ENCODE measurements around the gene CREB3L4.
A peak's percentile ranks its signal among the peaks of the same experiment; 100 is the strongest.

The CREB3L4 gene

GRCh38 chr1:153963030-153963849, 4.5 kb upstream of the CREB3L4 start, which contains the start of gene SLC39A1:
SLC39A1 (minus strand) TSS chr1:153963537; CDS start chr1:153962715, 822 bp downstream.
- Histone ChIP-seq H3K9me3 (replicated peaks in 1 of 2; ENCODE audit: control insufficient read depth in 2 of 2, insufficient read depth in 1 of 2, low read depth in 1 of 2, low read length in 2 of 2) (no peaks in the 10 kb centered on the region), H4K8ac (ENCODE audit: low read depth, low read length) (no peak within 1 kb of the TSS), H2AK5ac (ENCODE audit: low read depth, low read length) (peak within 1 kb of the TSS; percentile 90), H3K27me3 (ENCODE audit: control insufficient read depth in 3 of 3, insufficient read depth in 3 of 3, low read depth in 1 of 3, low read length in 3 of 3) (no peaks in the 10 kb centered on the region), H2AFZ (ENCODE audit: low read length) (peak within 1 kb of the TSS; percentile 83), H2BK15ac (ENCODE audit: low read length) (peak within 1 kb of the TSS; percentile 7), H2BK120ac (ENCODE audit: low read depth, low read length) (peak within 1 kb of the TSS; percentile 13), H3K4me2 (ENCODE audit: insufficient read depth, low read length, poor library complexity, severe bottlenecking) (peak within 1 kb of the TSS; percentile 80), H3K79me1 (ENCODE audit: low read depth, low read length) (peaks cover 8% of the 10 kb centered on the region), H4K91ac (ENCODE audit: low read depth, low read length, poor library complexity) (no peak within 1 kb of the TSS), H2BK5ac (ENCODE audit: low read length) (peak within 1 kb of the TSS; percentile 55), H3K27ac (replicated peaks; ENCODE audit: low read length) (peak within 1 kb of the TSS; percentile 97), H3K14ac (ENCODE audit: low read length) (no peak within 1 kb of the TSS), H3K23ac (ENCODE audit: low read depth, low read length, poor library complexity) (peak within 1 kb of the TSS; percentile 89), H3K4ac (ENCODE audit: low read length) (peak within 1 kb of the TSS; percentile 40), H3K36me3 (replicated peaks in 1 of 2; ENCODE audit: control insufficient read depth in 2 of 2, insufficient read depth in 2 of 2, low read length in 2 of 2) (peaks cover 20 to 41% of the 10 kb centered on the region in 2 donors), H3K18ac (ENCODE audit: low read length) (peak within 1 kb of the TSS; percentile 94), H2BK12ac (ENCODE audit: low read length) (no peak within 1 kb of the TSS), H3K4me1 (ENCODE audit: control insufficient read depth in 2 of 2, insufficient read depth in 1 of 2, low read depth in 1 of 2, low read length in 2 of 2) (peaks cover 17 to 25% of the 10 kb centered on the region in 2 donors), H3K9ac (ENCODE audit: low read depth, low read length, poor library complexity) (peak within 1 kb of the TSS; percentile 94), H3K4me3 (ENCODE audit: low read length in 2 of 2) (peak within 1 kb of the TSS; percentile 68 to 84)
- no CpG with 5 or more reads among the region's 54 CpGs for WGBS, 2 donors (ENCODE audit: extremely low coverage in 2 of 2, insufficient read length in 2 of 2, insufficient replicate concordance in 1 of 2)
- DNase-seq (ENCODE audit: low spot score): peak; percentile 97

- no peak overlapping the region for H2BK120ac ChIP-seq (ENCODE audit: low read depth, low read length)
- no peak overlapping the region for H3K14ac ChIP-seq (ENCODE audit: low read length)
- H3K9me3 ChIP-seq (replicated peaks in 1 of 2; ENCODE audit: control insufficient read depth in 2 of 2, insufficient read depth in 1 of 2, low read depth in 1 of 2, low read length in 2 of 2): no peaks in the 10 kb centered on the region
- H2BK12ac ChIP-seq (ENCODE audit: low read length): no peak overlapping the region
- H3K4ac ChIP-seq (ENCODE audit: low read length): no peak overlapping the region
- H3K36me3 ChIP-seq (replicated peaks in 1 of 2; ENCODE audit: control insufficient read depth in 2 of 2, insufficient read depth in 2 of 2, low read length in 2 of 2): peaks cover 20 to 41% of the 10 kb centered on the region in 2 donors
- H2AFZ ChIP-seq (ENCODE audit: low read length): peak overlapping the region; percentile 83
- H3K18ac ChIP-seq (ENCODE audit: low read length): peak overlapping the region; percentile 58
- peak overlapping the region; percentile 80 for H3K4me2 ChIP-seq (ENCODE audit: insufficient read depth, low read length, poor library complexity, severe bottlenecking)
- peak overlapping the region; percentile 78 for H3K9ac ChIP-seq (ENCODE audit: low read depth, low read length, poor library complexity)
- peak overlapping the region; percentile 68 to 83 for H3K4me3 ChIP-seq (ENCODE audit: low read length in 2 of 2)
- WGBS, 2 donors (ENCODE audit: extremely low coverage in 2 of 2, insufficient read length in 2 of 2, insufficient replicate concordance in 1 of 2): no CpG with 5 or more reads among the region's 22 CpGs
- peak overlapping the region; percentile 45 for H2BK5ac ChIP-seq (ENCODE audit: low read length)
- peaks cover 8% of the 10 kb centered on the region for H3K79me1 ChIP-seq (ENCODE audit: low read depth, low read length)
- no peak overlapping the region for H4K8ac ChIP-seq (ENCODE audit: low read depth, low read length)
- DNase-seq (ENCODE audit: low spot score): peak; percentile 69
- H3K27me3 ChIP-seq (ENCODE audit: control insufficient read depth in 3 of 3, insufficient read depth in 3 of 3, low read depth in 1 of 3, low read length in 3 of 3): no peaks in the 10 kb centered on the region
- H3K4me1 ChIP-seq (ENCODE audit: control insufficient read depth in 2 of 2, insufficient read depth in 1 of 2, low read depth in 1 of 2, low read length in 2 of 2): peaks cover 18 to 29% of the 10 kb centered on the region in 2 donors
- H2BK15ac ChIP-seq (ENCODE audit: low read length): no peak overlapping the region
- peak overlapping the region; percentile 97 for H3K27ac ChIP-seq (replicated peaks; ENCODE audit: low read length)
- H3K23ac ChIP-seq (ENCODE audit: low read depth, low read length, poor library complexity): peak overlapping the region; percentile 8
- H4K91ac ChIP-seq (ENCODE audit: low read depth, low read length, poor library complexity): no peak overlapping the region
- peak overlapping the region; percentile 25 for H2AK5ac ChIP-seq (ENCODE audit: low read depth, low read length)
Measured at GRCh38 chr1:153963850-153964331, 3.8 kb upstream of the CREB3L4 start.

- DNase-seq (ENCODE audit: low spot score): no peak
- peak overlapping the region; percentile 54 to 60 for H3K4me3 ChIP-seq (ENCODE audit: low read length in 2 of 2)
- WGBS, 2 donors (ENCODE audit: extremely low coverage in 2 of 2, insufficient read length in 2 of 2, insufficient replicate concordance in 1 of 2): no CpG with 5 or more reads among the region's 8 CpGs
Measured at GRCh38 chr1:153968000-153968363, 280 bp downstream of the CREB3L4 start.

GRCh38 chr1:153968408-153968807, 706 bp downstream of the CREB3L4 start:
- Histone ChIP-seq H3K4ac (ENCODE audit: low read length) (no peak overlapping the region), H3K4me2 (ENCODE audit: insufficient read depth, low read length, poor library complexity, severe bottlenecking) (peak overlapping the region; percentile 63), H2BK120ac (ENCODE audit: low read depth, low read length) (no peak overlapping the region), H3K4me1 (ENCODE audit: control insufficient read depth in 2 of 2, insufficient read depth in 1 of 2, low read depth in 1 of 2, low read length in 2 of 2) (peaks cover 6 to 14% of the 10 kb centered on the region in 2 donors), H3K9ac (ENCODE audit: low read depth, low read length, poor library complexity) (peak overlapping the region; percentile 65), H3K18ac (ENCODE audit: low read length) (no peak overlapping the region), H2AK5ac (ENCODE audit: low read depth, low read length) (peak overlapping the region; percentile 87), H3K4me3 (ENCODE audit: low read length in 2 of 2) (peak overlapping the region; percentile 54 to 60), H3K36me3 (replicated peaks in 1 of 2; ENCODE audit: control insufficient read depth in 2 of 2, insufficient read depth in 2 of 2, low read length in 2 of 2) (peaks cover 2 to 32% of the 10 kb centered on the region in 2 donors), H2AFZ (ENCODE audit: low read length) (peak overlapping the region; percentile 65), H3K27me3 (ENCODE audit: control insufficient read depth in 3 of 3, insufficient read depth in 3 of 3, low read depth in 1 of 3, low read length in 3 of 3) (no peaks in the 10 kb centered on the region), H2BK5ac (ENCODE audit: low read length) (no peak overlapping the region), H4K8ac (ENCODE audit: low read depth, low read length) (no peak overlapping the region), H3K23ac (ENCODE audit: low read depth, low read length, poor library complexity) (no peak overlapping the region), H3K27ac (replicated peaks; ENCODE audit: low read length) (no peak overlapping the region), H2BK12ac (ENCODE audit: low read length) (no peak overlapping the region), H4K91ac (ENCODE audit: low read depth, low read length, poor library complexity) (no peak overlapping the region), H3K9me3 (replicated peaks in 1 of 2; ENCODE audit: control insufficient read depth in 2 of 2, insufficient read depth in 1 of 2, low read depth in 1 of 2, low read length in 2 of 2) (no peaks in the 10 kb centered on the region), H3K79me1 (ENCODE audit: low read depth, low read length) (no peaks in the 10 kb centered on the region), H2BK15ac (ENCODE audit: low read length) (peak overlapping the region; percentile 82), H3K14ac (ENCODE audit: low read length) (no peak overlapping the region)
- DNase-seq (ENCODE audit: low spot score): no peak
- WGBS, 2 donors (ENCODE audit: extremely low coverage in 2 of 2, insufficient read length in 2 of 2, insufficient replicate concordance in 1 of 2): no CpG with 5 or more reads among the region's 13 CpGs

More at GRCh38 chr1:153968000-153968363, 280 bp downstream of the CREB3L4 start:
- Histone ChIP-seq H3K36me3 (replicated peaks in 1 of 2; ENCODE audit: control insufficient read depth in 2 of 2, insufficient read depth in 2 of 2, low read length in 2 of 2) (peaks cover 1 to 28% of the 10 kb centered on the region in 2 donors), H3K9ac (ENCODE audit: low read depth, low read length, poor library complexity) (no peak overlapping the region), H3K27ac (replicated peaks; ENCODE audit: low read length) (peak overlapping the region; percentile 91), H2BK120ac (ENCODE audit: low read depth, low read length) (no peak overlapping the region), H2BK12ac (ENCODE audit: low read length) (no peak overlapping the region), H3K79me1 (ENCODE audit: low read depth, low read length) (no peaks in the 10 kb centered on the region), H2BK15ac (ENCODE audit: low read length) (peak overlapping the region; percentile 1), H3K4me2 (ENCODE audit: insufficient read depth, low read length, poor library complexity, severe bottlenecking) (peak overlapping the region; percentile 63), H3K18ac (ENCODE audit: low read length) (peak overlapping the region; percentile 59), H3K4me1 (ENCODE audit: control insufficient read depth in 2 of 2, insufficient read depth in 1 of 2, low read depth in 1 of 2, low read length in 2 of 2) (peaks cover 6 to 14% of the 10 kb centered on the region in 2 donors), H3K4ac (ENCODE audit: low read length) (no peak overlapping the region), H2BK5ac (ENCODE audit: low read length) (no peak overlapping the region), H3K23ac (ENCODE audit: low read depth, low read length, poor library complexity) (no peak overlapping the region), H3K27me3 (ENCODE audit: control insufficient read depth in 3 of 3, insufficient read depth in 3 of 3, low read depth in 1 of 3, low read length in 3 of 3) (no peaks in the 10 kb centered on the region), H2AFZ (ENCODE audit: low read length) (peak overlapping the region; percentile 65), H3K9me3 (replicated peaks in 1 of 2; ENCODE audit: control insufficient read depth in 2 of 2, insufficient read depth in 1 of 2, low read depth in 1 of 2, low read length in 2 of 2) (no peaks in the 10 kb centered on the region), H3K14ac (ENCODE audit: low read length) (no peak overlapping the region), H4K8ac (ENCODE audit: low read depth, low read length) (no peak overlapping the region), H2AK5ac (ENCODE audit: low read depth, low read length) (peak overlapping the region; percentile 87), H4K91ac (ENCODE audit: low read depth, low read length, poor library complexity) (no peak overlapping the region)

Data from neuronal stem cell (in vitro differentiated cells).